GM10266 (cell line): ENCODE data around the gene MTFR2.

Source experiments
- DNase-seq: peaks from one replicate; pipeline ENCODE4 v3.0.0; 2012; ENCODE audit errors: extremely low spot score
- TF ChIP-seq, protein P1 (sequence below): IDR thresholded peaks from 2 replicates; pipeline ENCODE4 v1.5.1; 2012; ENCODE audit warnings: mild to moderate bottlenecking, low read depth; ENCODE audit not compliant: control insufficient read depth, insufficient read depth; ENCODE audit errors: missing control alignments

Gene MTFR2

GRCh38 chr6:136208783-136209182 is 41.3 kb downstream of the MTFR2 start:
- no peak for DNase-seq
- TF ChIP-seq, protein P1, sequence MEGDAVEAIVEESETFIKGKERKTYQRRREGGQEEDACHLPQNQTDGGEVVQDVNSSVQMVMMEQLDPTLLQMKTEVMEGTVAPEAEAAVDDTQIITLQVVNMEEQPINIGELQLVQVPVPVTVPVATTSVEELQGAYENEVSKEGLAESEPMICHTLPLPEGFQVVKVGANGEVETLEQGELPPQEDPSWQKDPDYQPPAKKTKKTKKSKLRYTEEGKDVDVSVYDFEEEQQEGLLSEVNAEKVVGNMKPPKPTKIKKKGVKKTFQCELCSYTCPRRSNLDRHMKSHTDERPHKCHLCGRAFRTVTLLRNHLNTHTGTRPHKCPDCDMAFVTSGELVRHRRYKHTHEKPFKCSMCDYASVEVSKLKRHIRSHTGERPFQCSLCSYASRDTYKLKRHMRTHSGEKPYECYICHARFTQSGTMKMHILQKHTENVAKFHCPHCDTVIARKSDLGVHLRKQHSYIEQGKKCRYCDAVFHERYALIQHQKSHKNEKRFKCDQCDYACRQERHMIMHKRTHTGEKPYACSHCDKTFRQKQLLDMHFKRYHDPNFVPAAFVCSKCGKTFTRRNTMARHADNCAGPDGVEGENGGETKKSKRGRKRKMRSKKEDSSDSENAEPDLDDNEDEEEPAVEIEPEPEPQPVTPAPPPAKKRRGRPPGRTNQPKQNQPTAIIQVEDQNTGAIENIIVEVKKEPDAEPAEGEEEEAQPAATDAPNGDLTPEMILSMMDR: no peak

DNA sequence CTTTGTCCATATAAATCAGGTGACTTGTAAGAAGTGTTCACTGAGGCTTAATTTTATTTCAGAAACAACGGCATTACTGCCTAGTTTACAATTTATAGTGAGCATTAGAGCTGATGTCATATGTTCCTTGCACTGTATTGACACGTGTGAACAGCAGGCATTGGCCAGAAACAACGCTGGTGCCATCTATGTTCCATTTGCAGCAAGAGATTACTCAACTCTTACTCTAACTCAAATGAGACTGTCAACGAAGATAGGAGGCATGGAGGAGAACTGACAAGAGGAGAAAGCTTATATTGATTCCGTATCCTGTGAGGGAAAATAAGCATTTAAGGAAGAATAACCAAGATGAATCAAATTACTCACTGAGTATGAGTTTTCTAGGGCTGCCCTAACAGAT is 48.4 kb downstream of the MTFR2 start:
- TF ChIP-seq, protein P1: no peak
- no peak for DNase-seq

DNA sequence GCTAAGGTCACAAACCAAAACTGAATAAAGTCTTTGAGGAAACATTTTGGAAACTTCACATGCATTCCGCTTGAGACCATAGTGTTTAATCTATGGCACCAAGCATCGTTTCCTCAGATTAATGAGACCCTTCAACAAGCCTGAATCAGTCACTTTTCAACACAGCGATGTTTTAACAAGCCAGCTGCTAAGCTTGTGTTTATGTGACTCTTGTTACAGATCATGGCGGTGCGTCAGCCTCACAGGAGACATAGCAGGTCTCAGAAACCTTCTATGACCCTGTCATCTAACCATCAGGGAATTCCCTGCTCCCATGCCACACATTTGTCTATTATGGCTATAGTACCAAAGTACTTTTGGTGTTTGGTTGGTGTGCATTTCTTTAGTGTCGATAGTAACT is 57.2 kb downstream of the MTFR2 start:
- TF ChIP-seq, protein P1: no peak
- DNase-seq: no peak

- TF ChIP-seq, protein P1: no peak
- no peak for DNase-seq
These were observed 58.4 kb downstream of the MTFR2 start for GRCh38 chr6:136191606-136192312.

GRCh38 chr6:136189104-136189503 is 61.0 kb downstream of the MTFR2 start:
- TF ChIP-seq, protein P1: no peak
- no peak for DNase-seq

- TF ChIP-seq, protein P1: no peak
- no peak for DNase-seq
These were observed 61.6 kb downstream of the MTFR2 start for GRCh38 chr6:136188486-136188885.

DNA sequence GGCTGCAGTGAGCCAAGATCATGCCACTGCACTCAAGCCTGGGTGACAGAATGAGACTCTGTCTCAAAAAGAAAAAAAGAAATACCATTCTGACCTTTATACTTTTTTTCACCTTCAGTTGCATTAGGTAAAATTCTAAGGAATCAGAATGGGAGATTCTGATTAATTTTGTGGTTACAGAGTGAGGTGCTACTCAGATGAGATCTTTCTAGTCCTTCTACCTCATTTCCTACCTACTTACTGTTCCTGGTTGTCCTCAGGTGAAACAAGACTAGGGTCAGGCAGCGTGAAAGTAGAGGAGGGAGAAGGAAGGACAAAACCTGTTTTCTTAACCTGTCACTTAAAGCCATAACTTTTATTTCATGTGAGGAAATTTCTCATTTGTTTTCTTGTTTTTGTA is 63.7 kb downstream of the MTFR2 start:
- no peak for DNase-seq
- TF ChIP-seq, protein P1: no peak
